NCI-H2196 treated with DMSO at 0.1 percent for 48 hours (cell line): ENCODE results near the gene SFXN4.
A peak's percentile ranks its signal among the peaks of the same experiment; 100 is the strongest.

ENCODE experiments used
- DNase-seq: peaks from one replicate; lab custom pipeline; 2025; ENCODE audit not compliant: unreplicated experiment; lab: John Stamatoyannopoulos, UW

Gene SFXN4

GRCh38 chr10:119165171-119166117, at the start of gene SFXN4:
Gene SFXN4 (minus strand): TSS chr10:119165714. CDS start chr10:119165647, 67 bp downstream.
- peak; percentile 37 for DNase-seq

- DNase-seq: no peak
Observed at GRCh38 chr10:119211625-119212441, 46.3 kb upstream of the SFXN4 start.

DNA sequence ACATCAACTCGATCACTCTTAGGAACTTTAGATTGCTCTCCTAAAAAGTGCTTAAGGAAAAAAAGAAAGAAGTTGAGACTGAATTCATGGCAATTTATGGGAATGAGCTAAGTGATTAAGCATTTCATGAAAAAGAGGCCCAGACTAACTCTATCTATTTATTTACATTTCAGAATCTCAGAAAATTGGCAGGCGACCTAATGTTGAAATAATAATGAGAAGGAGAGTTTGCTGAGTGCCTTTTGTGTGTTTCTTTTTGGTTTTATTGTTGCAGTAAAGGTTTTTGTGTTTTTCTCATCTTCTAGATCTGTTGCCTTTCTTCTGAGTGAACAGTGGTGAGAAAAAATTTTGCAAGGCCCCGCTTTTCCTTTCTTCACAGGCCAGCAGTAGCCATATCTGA, 45.7 kb upstream of the SFXN4 start:
- no peak for DNase-seq

DNA sequence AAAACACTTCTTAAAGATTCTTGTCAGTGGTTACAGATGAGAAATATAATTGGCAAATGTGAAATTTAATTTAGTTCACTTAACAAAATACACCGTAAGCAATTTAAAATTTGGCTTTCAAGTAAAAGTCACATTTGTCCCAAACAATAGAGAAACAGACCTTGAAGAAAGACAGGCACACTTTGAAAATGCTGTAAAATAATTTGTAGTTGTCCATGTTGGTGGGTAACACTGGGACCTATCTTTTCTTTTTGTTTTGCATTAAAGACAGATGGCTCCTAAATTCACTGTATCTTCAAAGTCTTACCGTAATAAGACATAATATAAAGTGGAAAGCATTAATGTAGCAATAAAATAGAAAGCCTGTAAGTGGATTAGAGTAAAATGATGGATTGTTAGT, 45.1 kb upstream of the SFXN4 start:
- DNase-seq: no peak

DNA sequence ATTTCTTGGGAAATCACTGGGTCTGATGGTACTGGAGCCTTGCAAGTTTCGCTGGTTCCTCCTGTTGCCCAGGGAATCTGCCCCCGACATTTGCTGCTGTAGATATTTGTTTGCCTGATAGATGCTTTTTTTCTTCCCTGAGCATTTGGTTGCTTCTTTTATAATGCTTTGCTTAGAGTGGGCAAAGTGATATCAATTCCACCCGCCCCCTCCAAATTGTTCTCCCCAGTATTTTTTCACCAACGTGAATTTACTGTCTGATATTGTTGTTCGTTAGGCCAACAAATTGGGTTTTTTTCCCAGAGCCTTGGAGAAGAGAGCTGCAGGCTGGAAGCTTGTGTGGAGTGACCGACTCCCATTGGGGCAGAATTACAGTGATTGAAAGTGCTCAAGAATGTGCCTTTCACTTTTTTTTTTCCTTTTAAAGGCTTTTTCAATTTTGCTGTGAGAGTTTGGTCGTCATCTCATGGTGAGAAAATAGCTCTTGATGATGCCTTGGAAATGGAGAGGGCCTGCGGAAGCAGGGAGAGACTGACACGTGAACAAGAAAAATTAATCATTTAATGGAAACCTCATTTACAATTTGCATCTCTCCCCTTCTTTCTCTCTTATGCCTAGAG, 44.3 kb upstream of the SFXN4 start:
- DNase-seq: no peak

DNA sequence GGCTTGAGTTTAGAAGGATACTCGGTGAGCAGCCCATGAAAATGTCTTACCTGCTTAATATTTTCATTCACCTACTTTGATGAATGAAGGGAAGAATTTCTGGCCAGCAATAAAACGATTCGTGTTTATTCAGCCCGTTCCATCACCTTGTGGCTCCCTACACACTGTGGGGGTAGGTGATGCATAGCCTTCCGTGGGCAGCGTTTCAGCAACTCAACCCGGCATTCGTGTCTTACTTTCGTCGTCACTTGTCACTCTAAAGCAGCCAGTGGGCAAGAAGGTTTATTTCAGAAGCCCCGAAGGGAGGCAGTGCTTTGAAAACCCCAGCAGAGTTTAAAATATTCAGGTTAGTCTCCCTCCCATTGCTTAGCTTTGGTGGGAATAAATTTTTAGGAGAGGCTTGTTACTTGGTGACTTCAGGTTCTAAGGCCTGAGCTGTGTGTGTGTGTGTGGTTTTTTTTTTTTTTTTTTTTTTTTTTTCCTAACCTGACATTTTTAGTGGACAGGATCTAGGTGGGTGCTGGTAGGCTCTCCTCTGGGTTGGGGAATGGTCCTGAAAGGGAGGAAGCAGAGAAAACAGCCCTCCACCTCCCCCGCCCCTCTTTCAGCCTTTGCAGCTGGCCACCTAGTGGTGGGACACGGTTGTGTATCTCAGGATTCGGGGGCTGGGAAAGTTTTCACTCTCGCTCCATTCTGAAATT, 43.7 kb upstream of the SFXN4 start:
- DNase-seq: no peak

DNA sequence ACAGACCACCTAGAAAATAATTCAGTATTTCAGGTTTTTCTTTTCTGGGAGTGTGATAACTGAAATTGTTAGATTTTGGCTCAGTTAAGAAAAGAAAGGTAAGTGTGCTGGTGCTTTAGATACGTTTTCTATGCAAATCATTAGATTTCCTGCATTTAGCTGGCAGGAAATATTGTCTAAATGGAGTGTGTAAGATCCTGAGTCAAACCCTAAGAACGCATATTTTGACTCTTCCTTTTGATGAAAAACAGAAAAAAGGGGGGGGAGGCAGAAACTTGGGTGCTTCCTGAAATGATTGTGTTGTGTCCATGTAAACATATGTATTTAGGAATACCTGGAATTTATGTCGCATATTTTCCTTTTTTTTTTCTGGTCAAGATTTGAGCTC, 43.0 kb upstream of the SFXN4 start:
- no peak for DNase-seq

DNA sequence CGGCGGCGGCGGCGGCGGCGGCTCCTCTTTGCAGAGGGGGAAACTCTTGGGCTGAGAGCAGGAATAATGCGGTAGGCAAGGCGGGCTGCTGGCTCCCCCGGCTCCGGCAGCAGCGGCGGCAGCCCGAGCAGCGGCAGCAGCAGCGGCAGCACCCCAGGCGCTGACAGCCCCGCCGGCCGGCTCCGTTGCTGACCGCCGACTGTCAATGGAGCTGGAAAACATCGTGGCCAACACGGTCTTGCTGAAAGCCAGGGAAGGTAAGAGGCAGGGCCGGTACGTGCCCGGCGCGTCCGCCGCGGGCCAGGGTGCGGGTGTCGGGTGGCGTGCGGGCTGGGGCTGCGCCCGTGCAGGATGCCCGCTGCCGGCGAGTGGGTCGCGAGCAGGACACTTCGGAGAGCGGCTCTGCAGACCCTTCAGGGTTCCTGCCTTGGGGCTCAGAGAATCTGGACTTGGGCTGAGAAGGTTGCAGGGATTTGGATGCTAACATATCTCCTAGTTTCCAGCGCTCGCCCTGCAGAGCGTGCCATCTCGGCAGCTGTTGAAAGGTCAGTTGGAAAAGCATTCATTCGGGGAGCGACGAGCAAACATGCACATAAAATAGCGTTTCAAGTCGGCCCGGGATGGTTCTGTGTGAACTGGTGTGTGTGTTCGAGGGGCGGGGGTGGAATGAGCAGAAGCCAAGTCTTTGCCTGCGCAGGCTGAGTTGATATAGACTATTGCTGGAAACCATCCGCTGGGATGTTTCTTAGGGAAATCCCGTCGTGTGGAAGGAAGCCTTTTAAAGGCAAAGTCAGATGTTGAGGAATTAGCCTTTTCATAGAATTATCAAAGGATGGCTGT, 42.4 kb upstream of the SFXN4 start:
- no peak for DNase-seq

DNA sequence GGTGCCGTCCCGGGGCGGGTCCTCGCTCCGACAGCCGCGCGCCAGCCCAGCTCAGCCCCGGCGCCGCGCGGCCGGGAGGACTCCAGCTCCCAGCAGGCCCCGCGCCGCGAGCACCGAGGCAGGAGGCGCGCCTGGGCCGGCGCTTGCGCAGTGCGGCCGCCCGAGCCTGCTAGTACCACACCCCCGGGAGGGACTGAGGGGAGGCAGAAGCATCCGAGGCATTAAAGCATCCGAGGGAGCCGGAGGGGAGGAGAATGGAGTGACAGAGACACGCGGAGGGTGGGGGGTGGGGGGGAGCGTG, 41.8 kb upstream of the SFXN4 start, which contains the start of gene GRK5:
Gene GRK5, plus strand, starts transcription at position 206 of the 301 bp plus-strand sequence. CDS start 347 bp downstream, outside the sequence.
- DNase-seq: peak; percentile 49

- DNase-seq: no peak
Observed at GRCh38 chr10:119206603-119207365, 41.3 kb upstream of the SFXN4 start.

- no peak for DNase-seq
Observed at GRCh38 chr10:119205894-119206602, 40.5 kb upstream of the SFXN4 start.

- no peak for DNase-seq
Observed at GRCh38 chr10:119203006-119203405, 37.5 kb upstream of the SFXN4 start.

GRCh38 chr10:119201233-119201632, 35.7 kb upstream of the SFXN4 start:
- no peak for DNase-seq

GRCh38 chr10:119199231-119199992, 33.9 kb upstream of the SFXN4 start:
- DNase-seq: no peak

DNA sequence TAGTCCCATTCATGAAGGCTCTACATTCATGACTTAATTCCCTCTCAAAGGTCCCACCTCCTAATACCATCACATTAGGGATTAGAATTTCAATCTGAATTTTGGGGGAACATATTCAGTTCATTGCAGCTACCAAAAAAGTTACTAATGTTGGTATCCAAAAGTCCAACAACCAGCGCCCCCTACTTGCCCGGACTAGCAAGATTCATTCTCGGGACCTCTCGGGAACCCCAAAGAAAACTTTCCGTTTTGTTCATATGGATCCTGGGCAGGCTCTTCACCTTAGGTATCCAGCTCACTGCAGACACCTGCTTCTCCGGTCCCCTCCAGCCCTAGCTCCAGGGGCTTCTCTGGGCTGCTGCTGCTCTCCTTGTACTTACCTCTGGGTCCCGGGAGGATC, 32.9 kb upstream of the SFXN4 start:
- no peak for DNase-seq

GRCh38 chr10:119197921-119198320, 32.4 kb upstream of the SFXN4 start:
- DNase-seq: no peak

DNA sequence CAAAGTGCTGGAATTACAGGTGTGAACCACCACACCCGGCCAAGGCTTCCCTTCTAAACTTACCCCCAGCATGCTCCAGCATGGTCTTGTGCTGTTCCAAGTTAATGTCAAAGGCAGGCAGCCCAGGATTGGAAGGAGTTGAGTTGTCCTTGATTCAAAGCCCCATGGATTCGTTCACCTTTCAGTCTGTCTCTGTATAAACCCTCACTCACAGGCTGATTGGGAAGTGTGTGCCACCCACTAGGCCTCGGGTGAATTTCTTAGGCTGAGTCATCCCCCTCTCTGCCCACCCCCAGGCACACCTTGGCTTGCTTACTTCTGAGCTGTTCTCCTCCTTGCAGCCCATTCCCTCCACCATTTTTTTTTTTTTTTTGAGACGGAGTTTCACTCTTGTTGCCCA, 26.4 kb upstream of the SFXN4 start:
- DNase-seq: no peak
